Epidermal melanocyte (primary cell): ENCODE data around the gene MUC5B.

Source experiments
- DNase-seq: peaks from one replicate; pipeline ENCODE4 v3.0.0; 2011; ENCODE audit warnings: low spot score; ENCODE audit not compliant: insufficient read length

Gene MUC5B

GRCh38 chr11:1280116-1281035 is 57.5 kb downstream of the MUC5B start:
- DNase-seq, result no peak

GRCh38 chr11:1281326-1281973 is 58.6 kb downstream of the MUC5B start:
- no peak for DNase-seq

- DNase-seq, result peak; percentile 92
Observed at GRCh38 chr11:1281974-1282365, 59.1 kb downstream of the MUC5B start.

- DNase-seq, result no peak
Observed at GRCh38 chr11:1283091-1283511, 60.2 kb downstream of the MUC5B start.

- no peak for DNase-seq
Observed at GRCh38 chr11:1283906-1284305, 61.0 kb downstream of the MUC5B start.

GRCh38 chr11:1285316-1285744 is 62.5 kb downstream of the MUC5B start:
- DNase-seq, result no peak

GRCh38 chr11:1285876-1286275 is 63.0 kb downstream of the MUC5B start:
- DNase-seq, result no peak

- no peak for DNase-seq
Observed at GRCh38 chr11:1287928-1288327, 65.1 kb downstream of the MUC5B start.

GRCh38 chr11:1288426-1289151 is 65.7 kb downstream of the MUC5B start:
- no peak for DNase-seq

- no peak for DNase-seq
Observed at GRCh38 chr11:1289211-1289935, 66.5 kb downstream of the MUC5B start.

GRCh38 chr11:1290052-1291040 is 67.5 kb downstream of the MUC5B start:
- DNase-seq, result no peak

GRCh38 chr11:1291295-1292017 is 68.6 kb downstream of the MUC5B start:
- DNase-seq, result no peak

- no peak for DNase-seq
Observed at GRCh38 chr11:1292018-1292643, 69.3 kb downstream of the MUC5B start.

GRCh38 chr11:1292644-1293618 is 70.1 kb downstream of the MUC5B start:
- no peak for DNase-seq

- no peak for DNase-seq
Observed at GRCh38 chr11:1293619-1294015, 70.8 kb downstream of the MUC5B start.

GRCh38 chr11:1295086-1295485 is 72.2 kb downstream of the MUC5B start:
- no peak for DNase-seq

- DNase-seq, result no peak
Observed at GRCh38 chr11:1295591-1295990, 72.7 kb downstream of the MUC5B start.

GRCh38 chr11:1296287-1296686 is 73.4 kb downstream of the MUC5B start:
- DNase-seq, result no peak
